Raji (cell line): ENCODE measurements around the gene STARD9.

Experiments used
- POLR2A ChIP-seq: IDR thresholded peaks from 2 replicates; pipeline ENCODE4 v1.6.1; 2011; ENCODE audit warnings: low read depth, low read length, control low read depth; ENCODE audit not compliant: insufficient read depth

Gene STARD9

GRCh38 chr15:42737529-42738328 lies 162.3 kb downstream of the STARD9 start:
- TF ChIP-seq POLR2A, result no peak

GRCh38 chr15:42741710-42742109 lies 166.3 kb downstream of the STARD9 start:
- no peak for TF ChIP-seq POLR2A

GRCh38 chr15:42742149-42742548 lies 166.7 kb downstream of the STARD9 start:
- TF ChIP-seq POLR2A, result no peak

- TF ChIP-seq POLR2A, result no peak
Measured at GRCh38 chr15:42744195-42744594, 168.8 kb downstream of the STARD9 start.

GRCh38 chr15:42749266-42749665 lies 173.9 kb downstream of the STARD9 start:
- TF ChIP-seq POLR2A, result no peak

GRCh38 chr15:42750306-42750705 lies 174.9 kb downstream of the STARD9 start:
- TF ChIP-seq POLR2A, result no peak

GRCh38 chr15:42759093-42759492 lies 183.7 kb downstream of the STARD9 start:
- no peak for TF ChIP-seq POLR2A

GRCh38 chr15:42760759-42761158 lies 185.4 kb downstream of the STARD9 start:
- TF ChIP-seq POLR2A, result no peak
